GM10266 (cell line): Measurements from ENCODE around the gene SNAPC4.
"Not testable (repeated sequence)": the region's sequence is repeated elsewhere in the genome, so short reads cannot be mapped to it uniquely, and the experiment has no call there.

Experiments
- DNase-seq: peaks from one replicate; pipeline ENCODE4 v3.0.0; 2012; ENCODE audit errors: extremely low spot score
- CTCF ChIP-seq: IDR thresholded peaks from 2 replicates; pipeline ENCODE4 v1.5.1; 2012; ENCODE audit warnings: mild to moderate bottlenecking, low read depth; ENCODE audit not compliant: control insufficient read depth, insufficient read depth; ENCODE audit errors: missing control alignments

Gene SNAPC4

GRCh38 chr9:136357202-136357725 lies 42.7 kb downstream of the SNAPC4 start:
- no peak for DNase-seq
- TF ChIP-seq CTCF = no peak

- no peak for DNase-seq
- no peak for TF ChIP-seq CTCF
These were observed 44.1 kb downstream of the SNAPC4 start for GRCh38 chr9:136355616-136356557.

GRCh38 chr9:136354592-136355085 lies 45.3 kb downstream of the SNAPC4 start:
- no peak for TF ChIP-seq CTCF
- DNase-seq = no peak

- no peak for DNase-seq
- no peak for TF ChIP-seq CTCF
These were observed 46.0 kb downstream of the SNAPC4 start for GRCh38 chr9:136353757-136354488.

- no peak for TF ChIP-seq CTCF
- no peak for DNase-seq
These were observed 46.9 kb downstream of the SNAPC4 start for GRCh38 chr9:136353088-136353487.

- TF ChIP-seq CTCF = no peak
- DNase-seq = no peak
These were observed 47.3 kb downstream of the SNAPC4 start for GRCh38 chr9:136352682-136353081.

GRCh38 chr9:136351868-136352267 lies 48.1 kb downstream of the SNAPC4 start:
- DNase-seq = not testable (repeated sequence)
